Measurements from ENCODE around the gene BCL3.

BCL3 gene, protein sequence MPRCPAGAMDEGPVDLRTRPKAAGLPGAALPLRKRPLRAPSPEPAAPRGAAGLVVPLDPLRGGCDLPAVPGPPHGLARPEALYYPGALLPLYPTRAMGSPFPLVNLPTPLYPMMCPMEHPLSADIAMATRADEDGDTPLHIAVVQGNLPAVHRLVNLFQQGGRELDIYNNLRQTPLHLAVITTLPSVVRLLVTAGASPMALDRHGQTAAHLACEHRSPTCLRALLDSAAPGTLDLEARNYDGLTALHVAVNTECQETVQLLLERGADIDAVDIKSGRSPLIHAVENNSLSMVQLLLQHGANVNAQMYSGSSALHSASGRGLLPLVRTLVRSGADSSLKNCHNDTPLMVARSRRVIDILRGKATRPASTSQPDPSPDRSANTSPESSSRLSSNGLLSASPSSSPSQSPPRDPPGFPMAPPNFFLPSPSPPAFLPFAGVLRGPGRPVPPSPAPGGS

GRCh38 chr19:44748426-44749254, at the start of gene BCL3:
TSS of gene BCL3 (plus strand) at chr19:44748708. CDS start at chr19:44748791, 83 bp downstream.
- H2AFZ ChIP-seq (ENCODE audit: low read length), result no peak within 1 kb of the TSS
- H3K4me2 ChIP-seq (ENCODE audit: low read length), result peak within 1 kb of the TSS; percentile 94
- no peaks in the 10 kb centered on the region; the same call in 1 of the 2 replicates for H3K27me3 ChIP-seq (ENCODE audit: insufficient read depth, low read length)
- TF ChIP-seq EZH2 (IDR thresholded peaks at IDR 0.05; ENCODE audit: borderline replicate concordance, low read length), result no peak
- TF ChIP-seq CTCF (IDR thresholded peaks at IDR 0.05; ENCODE audit: low read length), result no peak
- H3F3A ChIP-seq (ENCODE audit: insufficient read depth, low read length), result peaks cover 12% of the 10 kb centered on the region
- peaks cover 6% of the 10 kb centered on the region; the same call in 1 of the 2 replicates for H3K36me3 ChIP-seq (ENCODE audit: insufficient read depth, low read length)
- H3K4me1 ChIP-seq (ENCODE audit: insufficient read depth, low read length, severe bottlenecking), result peaks cover 57% of the 10 kb centered on the region
- H3K9me3 ChIP-seq (ENCODE audit: low read length), result no peaks in the 10 kb centered on the region
- peak within 1 kb of the TSS; percentile 95 for H3K27ac ChIP-seq (ENCODE audit: low read depth, low read length, poor library complexity, severe bottlenecking)
- H3K4me3 ChIP-seq (ENCODE audit: low read depth, low read length, poor library complexity, severe bottlenecking), result peak within 1 kb of the TSS; percentile 84
- no peaks in the 10 kb centered on the region for H4K20me1 ChIP-seq (ENCODE audit: insufficient read depth, low read length)
- H3K9ac ChIP-seq (ENCODE audit: low read length), result peak within 1 kb of the TSS; percentile 80
- H3K9me2 ChIP-seq (ENCODE audit: low read depth, low read length), result no peaks in the 10 kb centered on the region
- no peaks in the 10 kb centered on the region for H3K79me2 ChIP-seq (ENCODE audit: insufficient read depth, low read length)

GRCh38 chr19:44700547-44700946, 48.0 kb upstream of the BCL3 start:
- H3K4me1 ChIP-seq (ENCODE audit: insufficient read depth, low read length, severe bottlenecking), result no peaks in the 10 kb centered on the region
- no peaks in the 10 kb centered on the region for H3K9me3 ChIP-seq (ENCODE audit: low read length)
- no peak overlapping the region for H3K9ac ChIP-seq (ENCODE audit: low read length)
- H3K9me2 ChIP-seq (ENCODE audit: low read depth, low read length), result no peaks in the 10 kb centered on the region
- H3F3A ChIP-seq (ENCODE audit: insufficient read depth, low read length), result no peaks in the 10 kb centered on the region
- no peaks in the 10 kb centered on the region for H4K20me1 ChIP-seq (ENCODE audit: insufficient read depth, low read length)
- no peak overlapping the region for H3K27ac ChIP-seq (ENCODE audit: low read depth, low read length, poor library complexity, severe bottlenecking)
- TF ChIP-seq CTCF (IDR thresholded peaks at IDR 0.05; ENCODE audit: low read length) (no peak), EZH2 (IDR thresholded peaks at IDR 0.05; ENCODE audit: borderline replicate concordance, low read length) (no peak)
- no peaks in the 10 kb centered on the region for H3K79me2 ChIP-seq (ENCODE audit: insufficient read depth, low read length)
- H2AFZ ChIP-seq (ENCODE audit: low read length), result no peak overlapping the region
- H3K4me3 ChIP-seq (ENCODE audit: low read depth, low read length, poor library complexity, severe bottlenecking), result no peak overlapping the region
- no peaks in the 10 kb centered on the region for H3K36me3 ChIP-seq (ENCODE audit: insufficient read depth, low read length)
- H3K4me2 ChIP-seq (ENCODE audit: low read length), result no peak overlapping the region
- H3K27me3 ChIP-seq (ENCODE audit: insufficient read depth, low read length), result peaks cover 10% of the 10 kb centered on the region

- Histone ChIP-seq H3K4me2 (ENCODE audit: low read length) (no peak overlapping the region), H3K36me3 (ENCODE audit: insufficient read depth, low read length) (no peaks in the 10 kb centered on the region), H3K9me3 (ENCODE audit: low read length) (no peaks in the 10 kb centered on the region), H3K4me1 (ENCODE audit: insufficient read depth, low read length, severe bottlenecking) (no peaks in the 10 kb centered on the region), H4K20me1 (ENCODE audit: insufficient read depth, low read length) (no peaks in the 10 kb centered on the region), H3K27me3 (ENCODE audit: insufficient read depth, low read length) (peaks cover 10% of the 10 kb centered on the region), H3K27ac (ENCODE audit: low read depth, low read length, poor library complexity, severe bottlenecking) (no peak overlapping the region), H3K9me2 (ENCODE audit: low read depth, low read length) (no peaks in the 10 kb centered on the region), H2AFZ (ENCODE audit: low read length) (no peak overlapping the region), H3F3A (ENCODE audit: insufficient read depth, low read length) (no peaks in the 10 kb centered on the region), H3K79me2 (ENCODE audit: insufficient read depth, low read length) (no peaks in the 10 kb centered on the region), H3K4me3 (ENCODE audit: low read depth, low read length, poor library complexity, severe bottlenecking) (no peak overlapping the region), H3K9ac (ENCODE audit: low read length) (no peak overlapping the region)
- no peak for TF ChIP-seq CTCF (IDR thresholded peaks at IDR 0.05; ENCODE audit: low read length)
These were observed 47.3 kb upstream of the BCL3 start for GRCh38 chr19:44701228-44701627.
